ENCODE data around the gene ADAMTS2.

ADAMTS2 gene

GRCh38 chr5:179191506-179192184 lies 153.6 kb downstream of the ADAMTS2 start:
- DNase-seq, result no peak

DNA sequence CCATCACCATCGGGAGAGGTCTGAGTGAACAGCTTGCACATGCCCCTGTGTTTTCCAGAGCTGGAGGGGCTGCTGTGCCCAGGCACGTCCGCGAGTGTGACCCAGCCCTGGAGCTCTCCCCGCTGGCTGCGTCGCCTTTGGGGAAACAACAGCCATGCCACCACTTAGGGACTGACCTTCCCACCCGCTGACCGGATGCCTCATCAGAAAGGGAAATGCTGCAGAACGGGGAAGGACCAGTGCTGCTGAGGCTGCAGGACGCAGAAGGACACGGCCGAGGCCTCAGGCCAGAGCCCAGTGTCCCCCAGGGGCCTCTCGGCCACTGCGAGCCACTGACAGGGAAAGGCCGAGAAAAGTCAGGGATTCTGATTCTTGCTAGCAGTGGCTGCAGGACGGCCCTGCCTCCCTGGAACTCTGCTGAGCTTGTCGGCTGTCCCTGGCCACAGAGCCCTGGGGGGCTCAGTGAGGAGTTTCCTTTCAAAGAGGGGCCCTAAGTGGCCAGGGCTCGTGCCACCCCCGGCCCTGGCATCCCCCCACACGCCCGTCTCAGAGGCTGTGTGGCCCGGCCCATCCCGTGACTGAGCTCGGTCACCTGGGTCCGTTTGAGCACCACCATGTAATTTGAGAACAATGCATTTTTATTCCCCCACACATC lies 154.3 kb downstream of the ADAMTS2 start:
- DNase-seq, result no peak

GRCh38 chr5:179188636-179189035 lies 156.6 kb downstream of the ADAMTS2 start:
- DNase-seq, result no peak

- DNase-seq, result no peak
Observed at GRCh38 chr5:179187681-179188575, 157.3 kb downstream of the ADAMTS2 start.

DNA sequence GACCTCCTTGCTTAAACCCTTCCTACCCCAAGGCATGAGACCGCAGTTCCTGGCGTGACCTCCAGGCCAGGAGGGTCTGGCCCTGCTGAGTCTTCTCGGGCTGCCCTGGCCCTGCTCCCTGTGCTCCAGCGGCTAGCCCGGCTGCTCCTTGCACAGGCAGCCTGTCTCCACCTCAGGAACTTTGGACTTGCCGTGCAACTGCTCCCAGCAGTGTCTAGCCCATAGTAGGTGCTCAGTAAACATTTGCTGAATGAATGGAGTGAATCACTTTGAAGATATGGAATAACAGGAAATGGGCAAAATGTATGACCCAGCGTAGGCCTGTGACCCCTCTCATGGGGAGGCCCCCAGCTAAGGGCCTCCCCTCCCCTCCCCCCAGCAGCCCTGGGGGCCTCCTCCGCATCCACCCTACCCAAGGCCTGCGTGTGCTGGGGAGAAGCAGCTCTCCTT lies 158.0 kb downstream of the ADAMTS2 start:
- no peak for DNase-seq

GRCh38 chr5:179186801-179187200 lies 158.5 kb downstream of the ADAMTS2 start:
- no peak for DNase-seq

DNA sequence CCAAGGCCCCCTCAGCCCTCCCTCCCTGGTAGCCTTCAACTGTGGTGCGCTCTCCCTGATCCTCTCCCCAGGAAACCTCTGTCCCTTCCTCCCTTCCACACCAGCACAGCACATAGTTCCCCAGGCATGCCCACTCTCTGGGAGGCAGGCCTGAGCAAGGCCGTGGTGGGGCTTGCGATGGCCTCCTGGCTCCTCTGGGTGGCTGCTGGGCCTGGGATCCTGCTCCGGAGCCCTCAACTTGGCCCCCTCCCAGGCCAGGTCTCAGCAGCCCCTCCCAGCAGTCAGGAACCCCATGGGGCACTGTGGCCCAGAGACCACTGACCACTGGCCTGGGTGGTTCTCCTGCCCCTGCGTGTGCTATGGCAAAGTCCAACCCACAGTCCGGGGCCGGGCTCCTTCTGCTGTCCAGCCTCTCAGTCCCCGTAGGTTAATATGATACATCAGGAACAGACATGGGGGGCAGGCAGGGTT lies 159.3 kb downstream of the ADAMTS2 start:
- no peak for DNase-seq

GRCh38 chr5:179185256-179185940 lies 159.9 kb downstream of the ADAMTS2 start:
- no peak for DNase-seq

DNA sequence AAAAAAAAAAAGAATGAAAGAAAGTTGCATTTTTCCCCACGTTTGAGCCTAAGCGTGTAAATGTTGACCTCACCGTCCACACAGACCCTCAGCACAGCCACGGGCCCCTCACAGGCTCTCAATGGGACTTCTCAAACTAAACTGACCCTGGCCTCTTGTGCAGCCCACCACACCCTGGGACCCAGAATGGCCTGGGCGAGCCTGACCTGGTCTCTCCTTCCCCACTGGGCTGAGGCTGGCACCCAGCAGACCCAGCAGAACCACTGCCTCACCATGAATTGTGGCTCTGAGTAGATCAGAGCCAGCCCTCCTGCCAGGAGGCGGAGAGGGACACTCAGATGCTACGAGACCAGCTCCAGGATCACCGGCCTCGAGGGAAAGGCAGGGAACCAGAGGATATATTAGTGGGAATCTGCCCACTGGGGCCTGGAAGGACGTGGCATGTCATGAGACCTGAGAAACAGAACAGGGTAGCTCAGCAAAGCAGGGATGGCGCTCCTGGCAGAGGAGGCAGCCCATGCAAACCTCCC lies 160.7 kb downstream of the ADAMTS2 start:
- DNase-seq, result no peak

- DNase-seq, result no peak
Observed at GRCh38 chr5:179183481-179183880, 161.8 kb downstream of the ADAMTS2 start.

DNA sequence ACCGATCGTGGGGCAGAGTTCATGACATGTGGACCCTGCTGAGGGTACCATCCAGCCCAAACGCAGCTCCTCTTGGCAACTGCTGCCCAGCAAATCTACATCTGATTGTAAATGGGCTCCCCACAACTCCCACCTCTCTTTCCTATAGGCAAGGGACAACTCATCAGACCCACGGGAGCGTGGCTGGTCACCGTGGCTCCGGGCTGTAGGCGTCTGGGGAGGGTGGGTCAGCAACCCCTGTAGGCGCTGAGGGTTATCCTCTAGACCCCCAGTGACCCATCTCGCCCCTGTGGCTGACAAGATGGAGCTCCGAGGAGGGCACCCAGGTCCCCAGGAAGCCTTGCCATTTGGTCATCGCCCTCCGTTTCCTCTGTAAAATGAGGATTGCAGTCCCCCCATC lies 162.7 kb downstream of the ADAMTS2 start:
- DNase-seq, result no peak

- no peak for DNase-seq
Observed at GRCh38 chr5:179181988-179182387, 163.3 kb downstream of the ADAMTS2 start.

- no peak for DNase-seq
Observed at GRCh38 chr5:179180921-179181645, 164.2 kb downstream of the ADAMTS2 start.

DNA sequence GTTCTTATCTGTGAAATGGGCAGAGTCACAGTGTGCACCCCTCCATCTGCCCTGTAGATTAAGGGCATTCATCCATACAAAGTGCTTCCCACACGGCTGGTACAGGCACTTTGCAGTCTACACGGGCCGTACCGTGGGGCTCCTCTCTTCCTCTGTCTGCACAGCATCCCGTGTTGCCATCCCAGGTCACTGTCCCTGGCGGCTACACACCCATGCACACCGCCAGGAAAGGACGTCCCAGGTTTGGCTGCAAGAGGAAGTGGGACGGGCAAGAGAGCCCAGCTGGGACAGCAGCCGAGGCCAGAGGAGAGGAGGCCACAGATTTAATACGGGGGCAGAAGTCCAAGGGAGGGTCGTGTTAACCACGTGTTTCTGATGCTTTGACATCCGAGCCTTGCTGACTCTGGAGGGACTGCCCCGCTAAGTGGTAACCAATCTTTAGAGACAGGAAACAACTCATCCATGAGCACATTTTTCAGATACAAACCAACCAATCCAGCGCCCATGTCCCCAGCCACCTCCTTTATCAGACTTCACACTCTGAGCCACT lies 165.1 kb downstream of the ADAMTS2 start:
- no peak for DNase-seq

DNA sequence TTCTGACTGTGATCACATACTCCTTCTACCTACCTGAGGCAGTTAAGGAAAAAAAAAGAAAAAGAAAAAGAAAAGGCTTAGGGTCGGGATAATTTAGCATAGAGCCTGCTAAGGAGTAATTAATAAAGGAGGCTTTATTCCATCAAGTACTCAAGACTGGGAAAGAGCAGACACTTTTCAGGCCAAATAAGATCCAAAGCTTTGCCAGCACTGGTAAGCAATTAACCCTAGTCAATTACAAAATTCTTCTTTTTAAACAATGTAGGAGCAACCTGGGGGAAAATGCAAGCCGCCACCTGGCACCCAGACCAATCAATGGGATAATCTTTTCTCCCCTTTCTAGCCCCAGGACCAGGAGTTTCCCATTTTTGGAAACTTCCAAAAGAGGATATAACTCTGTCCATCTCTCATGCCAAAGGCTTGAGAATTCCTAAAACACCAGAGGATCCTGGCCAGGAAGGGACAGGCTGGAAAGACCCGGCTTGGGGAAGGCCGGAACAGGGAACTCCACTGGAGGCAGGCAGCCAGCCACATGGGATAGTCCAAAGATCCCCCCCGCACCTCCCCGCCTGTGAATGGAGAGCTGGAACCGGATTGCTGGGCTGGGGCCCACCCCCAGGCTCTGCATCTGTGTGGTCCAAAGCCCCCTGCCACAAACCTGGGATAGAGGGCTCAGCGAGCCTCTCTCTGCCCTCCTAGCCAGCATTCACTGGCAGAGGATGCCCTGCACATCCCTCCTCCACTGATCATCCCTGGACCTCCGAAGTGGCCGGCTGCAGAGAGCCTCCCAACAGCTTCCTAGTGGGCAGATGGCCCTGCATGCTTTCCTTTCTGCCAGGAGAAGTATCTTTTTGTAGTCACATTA lies 167.3 kb downstream of the ADAMTS2 start:
- DNase-seq, result no peak

DNA sequence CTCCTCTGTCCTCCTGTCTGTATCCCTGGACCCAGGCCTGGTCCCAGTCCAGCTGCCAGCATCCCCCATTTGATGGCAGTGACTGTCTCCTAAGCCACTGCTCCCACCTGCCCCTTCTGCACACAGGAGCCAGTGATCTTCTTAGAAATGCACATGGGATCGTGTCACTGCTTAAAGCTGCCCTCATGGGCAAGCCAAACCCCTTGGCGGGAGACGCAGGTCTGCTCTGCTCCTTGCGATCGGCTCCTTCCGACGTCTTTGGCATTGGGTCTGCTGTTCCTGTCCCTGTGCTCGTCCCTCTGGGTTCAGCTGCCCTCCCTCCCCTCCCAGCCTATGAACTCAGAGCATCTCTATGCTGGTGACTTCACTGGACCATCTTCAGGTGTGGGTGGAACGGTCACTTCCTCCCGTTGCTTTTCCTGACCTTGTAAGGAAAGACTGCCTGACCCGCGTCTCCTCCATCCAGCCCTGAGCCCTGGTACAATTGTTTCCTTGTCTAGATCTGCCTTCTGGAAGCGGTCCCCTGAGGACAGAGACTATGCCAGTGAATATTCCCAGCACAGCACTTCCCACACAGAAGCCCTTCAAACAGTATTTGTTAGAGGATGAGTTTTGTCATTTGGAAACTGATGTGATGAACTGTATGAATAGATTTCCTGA lies 168.6 kb downstream of the ADAMTS2 start:
- no peak for DNase-seq

- no peak for DNase-seq
Observed at GRCh38 chr5:179176166-179176565, 169.1 kb downstream of the ADAMTS2 start.

GRCh38 chr5:179171816-179172745 lies 173.2 kb downstream of the ADAMTS2 start:
- DNase-seq, result no peak
